ENCODE data around the gene PHEX.
"Not testable (repeated sequence)": the region's sequence is repeated elsewhere in the genome, so short reads cannot be mapped to it uniquely, and the experiment has no call there.

Gene PHEX

GRCh38 chrX:22249371-22249770 lies 217.2 kb downstream of the PHEX start:
- Histone ChIP-seq H3K36me3 (ENCODE audit: control insufficient read depth in 1 of 2, insufficient read depth in 2 of 2, low read length in 2 of 2) (no peaks in the 10 kb centered on the region), H3K9me3 (ENCODE audit: control insufficient read depth in 1 of 2, low read length in 2 of 2) (no peaks in the 10 kb centered on the region), H3K27me3 (ENCODE audit: low read depth, low read length) (no peaks in the 10 kb centered on the region), H3K27ac (ENCODE audit: low read length) (no peak overlapping the region), H3K4me3 (ENCODE audit: low read depth in 1 of 2, low read length in 2 of 2) (no peak overlapping the region), H3K4me1 (ENCODE audit: control insufficient read depth in 1 of 2, insufficient read depth in 2 of 2, low read length in 2 of 2) (no peaks in the 10 kb centered on the region)

GRCh38 chrX:22268706-22269105 lies 236.6 kb downstream of the PHEX start:
- H3K27ac ChIP-seq (ENCODE audit: low read length): no peak overlapping the region
- H3K27me3 ChIP-seq (ENCODE audit: low read depth, low read length): no peaks in the 10 kb centered on the region
- H3K4me1 ChIP-seq (ENCODE audit: control insufficient read depth in 1 of 2, insufficient read depth in 2 of 2, low read length in 2 of 2): no peaks in the 10 kb centered on the region
- H3K9me3 ChIP-seq (ENCODE audit: control insufficient read depth in 1 of 2, low read length in 2 of 2): no peaks in the 10 kb centered on the region
- no peak overlapping the region for H3K4me3 ChIP-seq (ENCODE audit: low read depth in 1 of 2, low read length in 2 of 2)
- H3K36me3 ChIP-seq (ENCODE audit: control insufficient read depth in 1 of 2, insufficient read depth in 2 of 2, low read length in 2 of 2): no peaks in the 10 kb centered on the region

- Histone ChIP-seq H3K4me3 (ENCODE audit: low read depth in 1 of 2, low read length in 2 of 2) (no peak within 1 kb of the TSS), H3K27ac (ENCODE audit: low read length) (no peak within 1 kb of the TSS), H3K4me1 (ENCODE audit: control insufficient read depth in 1 of 2, insufficient read depth in 2 of 2, low read length in 2 of 2) (no peaks in the 10 kb centered on the region), H3K9me3 (ENCODE audit: control insufficient read depth in 1 of 2, low read length in 2 of 2) (no peaks in the 10 kb centered on the region), H3K36me3 (ENCODE audit: control insufficient read depth in 1 of 2, insufficient read depth in 2 of 2, low read length in 2 of 2) (no peaks in the 10 kb centered on the region), H3K27me3 (ENCODE audit: low read depth, low read length) (no peaks in the 10 kb centered on the region)
Measured at GRCh38 chrX:22272613-22273012, 240.5 kb downstream of the PHEX start, which contains the start of gene CBLL2. CBLL2 (plus strand) TSS chrX:22272913; CDS start chrX:22272992, 79 bp downstream.

- no peak overlapping the region for H3K27ac ChIP-seq (ENCODE audit: low read length)
- H3K4me3 ChIP-seq (ENCODE audit: low read depth in 1 of 2, low read length in 2 of 2): no peak overlapping the region
- no peaks in the 10 kb centered on the region for H3K4me1 ChIP-seq (ENCODE audit: control insufficient read depth in 1 of 2, insufficient read depth in 2 of 2, low read length in 2 of 2)
- H3K9me3 ChIP-seq (ENCODE audit: control insufficient read depth in 1 of 2, low read length in 2 of 2): no peaks in the 10 kb centered on the region
- H3K27me3 ChIP-seq (ENCODE audit: low read depth, low read length): no peaks in the 10 kb centered on the region
- H3K36me3 ChIP-seq (ENCODE audit: control insufficient read depth in 1 of 2, insufficient read depth in 2 of 2, low read length in 2 of 2): no peaks in the 10 kb centered on the region
Measured at GRCh38 chrX:22273714-22274317, 241.7 kb downstream of the PHEX start.

- Histone ChIP-seq H3K36me3 (ENCODE audit: control insufficient read depth in 1 of 2, insufficient read depth in 2 of 2, low read length in 2 of 2) (no peaks in the 10 kb centered on the region), H3K9me3 (ENCODE audit: control insufficient read depth in 1 of 2, low read length in 2 of 2) (no peaks in the 10 kb centered on the region), H3K4me3 (ENCODE audit: low read depth in 1 of 2, low read length in 2 of 2) (no peak overlapping the region), H3K27ac (ENCODE audit: low read length) (no peak overlapping the region), H3K27me3 (ENCODE audit: low read depth, low read length) (no peaks in the 10 kb centered on the region), H3K4me1 (ENCODE audit: control insufficient read depth in 1 of 2, insufficient read depth in 2 of 2, low read length in 2 of 2) (no peaks in the 10 kb centered on the region)
Measured at GRCh38 chrX:22276781-22277180, 244.7 kb downstream of the PHEX start.

- H3K4me1 ChIP-seq (ENCODE audit: control insufficient read depth in 1 of 2, insufficient read depth in 2 of 2, low read length in 2 of 2): no peaks in the 10 kb centered on the region
- no peaks in the 10 kb centered on the region for H3K27me3 ChIP-seq (ENCODE audit: low read depth, low read length)
- H3K27ac ChIP-seq (ENCODE audit: low read length): no peak overlapping the region
- no peaks in the 10 kb centered on the region for H3K36me3 ChIP-seq (ENCODE audit: control insufficient read depth in 1 of 2, insufficient read depth in 2 of 2, low read length in 2 of 2)
- H3K4me3 ChIP-seq (ENCODE audit: low read depth in 1 of 2, low read length in 2 of 2): no peak overlapping the region
- H3K9me3 ChIP-seq (ENCODE audit: control insufficient read depth in 1 of 2, low read length in 2 of 2): no peaks in the 10 kb centered on the region
Measured at GRCh38 chrX:22278375-22278774, 246.2 kb downstream of the PHEX start.

- not testable (repeated sequence) for H3K9me3 ChIP-seq (ENCODE audit: control insufficient read depth in 1 of 2, low read length in 2 of 2); H3K4me3 ChIP-seq (ENCODE audit: low read depth in 1 of 2, low read length in 2 of 2); H3K27ac ChIP-seq (ENCODE audit: low read length); H3K36me3 ChIP-seq (ENCODE audit: control insufficient read depth in 1 of 2, insufficient read depth in 2 of 2, low read length in 2 of 2); H3K27me3 ChIP-seq (ENCODE audit: low read depth, low read length); H3K4me1 ChIP-seq (ENCODE audit: control insufficient read depth in 1 of 2, insufficient read depth in 2 of 2, low read length in 2 of 2)
Measured at GRCh38 chrX:22289209-22289608, 257.1 kb downstream of the PHEX start.

GRCh38 chrX:22296871-22297270 lies 264.7 kb downstream of the PHEX start:
- H3K4me3 ChIP-seq (ENCODE audit: low read depth in 1 of 2, low read length in 2 of 2): no peak overlapping the region
- no peaks in the 10 kb centered on the region for H3K27me3 ChIP-seq (ENCODE audit: low read depth, low read length)
- H3K4me1 ChIP-seq (ENCODE audit: control insufficient read depth in 1 of 2, insufficient read depth in 2 of 2, low read length in 2 of 2): peaks cover 0 to 5% of the 10 kb centered on the region in 2 donors
- no peaks in the 10 kb centered on the region for H3K9me3 ChIP-seq (ENCODE audit: control insufficient read depth in 1 of 2, low read length in 2 of 2)
- no peak overlapping the region for H3K27ac ChIP-seq (ENCODE audit: low read length)
- H3K36me3 ChIP-seq (ENCODE audit: control insufficient read depth in 1 of 2, insufficient read depth in 2 of 2, low read length in 2 of 2): no peaks in the 10 kb centered on the region

- Histone ChIP-seq H3K4me1 (ENCODE audit: control insufficient read depth in 1 of 2, insufficient read depth in 2 of 2, low read length in 2 of 2) (peaks cover 0 to 5% of the 10 kb centered on the region in 2 donors), H3K27ac (ENCODE audit: low read length) (no peak overlapping the region), H3K9me3 (ENCODE audit: control insufficient read depth in 1 of 2, low read length in 2 of 2) (no peaks in the 10 kb centered on the region), H3K36me3 (ENCODE audit: control insufficient read depth in 1 of 2, insufficient read depth in 2 of 2, low read length in 2 of 2) (no peaks in the 10 kb centered on the region), H3K27me3 (ENCODE audit: low read depth, low read length) (no peaks in the 10 kb centered on the region), H3K4me3 (ENCODE audit: low read depth in 1 of 2, low read length in 2 of 2) (no peak overlapping the region)
Measured at GRCh38 chrX:22300130-22300529, 268.0 kb downstream of the PHEX start.

Data from muscle layer of duodenum (tissue), 2 donors.